Endometrial microvascular endothelial cells (primary cell): ENCODE results near the gene HDAC9. TPM values are rescaled to one million over a fixed set of nuclear protein-coding genes. Genes with fewer than 3 reads are reported as not detected.

Source experiments
- in situ Hi-C: cut with HindIII; loops from 2 replicates; pipeline ENCODE4 v1.10.0; 2017; ENCODE audit warnings: low sequenced_read_pairs, low pct_unique_long_range_greater_than_20kb; ENCODE audit errors: inconsistent ontology term
- total RNA-seq: library from RNA; depleted of rRNA; stranded (reverse); fragments of >200 nt; gene quantifications from one replicate; pipeline ENCODE4 v1.2.3, GENCODE V29; 2015; ENCODE audit errors: inconsistent ontology term

The HDAC9 gene
- total RNA-seq, 1 donor from 2014 or later = 6.3 TPM

DNA sequence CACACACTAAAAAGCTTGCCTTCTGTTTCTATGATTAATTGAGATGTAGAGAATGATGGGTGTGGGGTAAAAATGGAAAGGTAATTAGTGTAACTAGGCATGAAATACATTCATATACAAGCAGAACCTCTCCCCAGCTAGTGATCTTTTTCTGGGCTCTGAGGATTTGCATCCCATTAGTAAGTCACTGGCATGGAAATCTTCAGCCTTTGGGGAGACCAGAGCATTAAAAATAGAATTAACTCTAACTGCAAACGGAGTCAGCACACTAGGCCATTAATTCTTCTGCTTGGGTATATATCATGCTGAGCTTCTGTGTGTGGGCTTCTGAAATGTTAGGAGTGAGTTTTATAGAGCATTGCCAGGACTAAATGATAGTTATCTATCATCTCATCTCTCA lies 128.9 kb downstream of the HDAC9 start:
- in situ Hi-C loops = no loop called here

DNA sequence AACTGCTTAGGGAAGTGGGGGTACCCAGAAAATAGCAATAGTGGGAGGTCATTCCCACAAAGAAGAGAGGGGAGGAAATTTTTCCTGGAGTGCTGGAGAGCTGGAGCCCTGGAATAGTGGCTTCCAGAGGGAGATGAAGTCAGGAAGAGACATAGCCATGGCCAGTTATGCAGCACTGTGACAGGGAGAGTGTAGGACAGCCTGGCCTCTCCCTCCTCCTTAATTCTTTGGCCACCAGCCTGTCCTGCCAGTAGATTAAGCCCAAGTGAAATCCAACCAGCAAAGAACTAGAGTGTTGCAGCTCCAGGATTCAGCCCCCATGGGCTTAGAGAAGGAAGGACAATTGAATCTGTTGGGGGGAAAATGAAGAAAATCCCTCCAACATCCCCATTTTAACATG lies 130.5 kb downstream of the HDAC9 start:
- in situ Hi-C loops = no loop called here

DNA sequence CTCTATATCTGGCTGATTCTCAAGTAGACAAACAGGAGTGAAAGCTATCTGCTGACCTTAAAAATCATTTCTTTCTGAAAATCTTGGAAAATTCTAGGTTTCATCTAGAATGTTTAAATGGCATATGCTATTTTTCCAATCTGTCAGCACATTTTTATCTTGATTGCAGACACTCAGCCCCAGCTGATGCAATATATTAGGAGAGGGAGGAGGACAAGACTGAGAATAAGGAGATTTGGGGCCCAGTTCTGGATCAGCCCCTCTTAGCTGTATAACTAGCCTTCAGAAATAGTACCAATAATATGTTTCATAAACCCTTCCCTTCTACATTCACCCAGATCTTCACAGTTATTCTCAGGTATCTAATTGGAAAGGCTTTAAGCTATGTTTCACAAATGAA lies 131.2 kb downstream of the HDAC9 start:
- in situ Hi-C loops = no loop called here

DNA sequence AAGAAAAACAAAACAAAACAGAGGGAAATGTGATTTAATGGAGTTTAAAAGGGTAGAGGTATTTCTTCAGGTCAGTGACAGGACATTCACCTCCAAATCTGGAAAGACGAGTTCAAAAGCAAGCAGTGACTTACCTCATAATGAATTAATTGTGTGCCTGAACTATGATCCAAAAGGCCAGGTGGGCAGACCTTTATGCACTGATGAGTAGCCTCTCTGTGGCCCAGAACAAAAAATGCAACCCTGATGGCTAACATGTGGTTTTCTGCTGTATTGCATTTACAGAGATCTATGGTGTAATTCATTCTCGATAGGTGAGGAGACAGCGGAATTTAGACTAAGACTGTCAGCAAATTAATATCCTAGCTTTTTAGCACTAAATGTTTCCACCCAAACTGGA lies 142.0 kb downstream of the HDAC9 start:
- in situ Hi-C loops = no loop called here

DNA sequence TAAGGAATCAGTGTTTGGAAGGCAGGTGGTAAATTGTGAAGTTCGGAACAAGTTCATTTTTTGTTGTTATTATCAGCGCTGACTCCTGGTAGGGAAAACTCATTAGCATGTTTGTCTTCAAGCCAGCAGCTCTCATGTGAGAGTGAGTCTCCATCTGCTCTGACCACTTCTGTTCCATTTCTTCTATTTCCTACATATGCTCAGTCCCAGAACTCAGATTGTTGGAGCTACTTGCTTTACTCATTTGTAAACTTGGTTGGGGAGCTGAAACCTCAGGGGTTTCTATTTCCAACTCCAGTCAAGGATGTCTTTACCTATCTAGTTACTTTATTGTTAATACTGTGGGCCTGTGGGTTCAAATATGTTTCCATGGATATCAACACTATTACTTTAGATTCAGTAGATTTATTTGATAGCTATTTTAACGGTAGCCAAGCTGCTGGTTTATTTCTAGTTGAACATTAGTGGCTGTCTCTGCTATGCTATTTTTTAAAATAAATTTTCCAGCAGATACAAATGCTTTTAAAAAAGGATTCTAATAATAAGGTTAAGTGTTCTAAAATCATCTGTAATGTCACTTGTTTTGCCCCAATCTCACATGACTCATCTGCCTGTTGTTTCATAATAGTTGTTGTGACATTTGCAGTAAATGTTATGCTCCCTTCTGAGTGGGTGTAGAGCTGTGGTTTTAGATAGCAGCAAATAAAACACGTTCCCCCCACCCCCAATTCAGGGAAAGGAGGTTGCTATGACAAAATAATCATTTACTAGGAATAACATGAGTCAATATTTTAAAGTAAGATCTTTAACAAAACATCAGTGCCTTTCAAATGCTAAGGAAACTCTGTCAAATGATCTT lies 143.3 kb downstream of the HDAC9 start:
- in situ Hi-C loops = no loop called here

DNA sequence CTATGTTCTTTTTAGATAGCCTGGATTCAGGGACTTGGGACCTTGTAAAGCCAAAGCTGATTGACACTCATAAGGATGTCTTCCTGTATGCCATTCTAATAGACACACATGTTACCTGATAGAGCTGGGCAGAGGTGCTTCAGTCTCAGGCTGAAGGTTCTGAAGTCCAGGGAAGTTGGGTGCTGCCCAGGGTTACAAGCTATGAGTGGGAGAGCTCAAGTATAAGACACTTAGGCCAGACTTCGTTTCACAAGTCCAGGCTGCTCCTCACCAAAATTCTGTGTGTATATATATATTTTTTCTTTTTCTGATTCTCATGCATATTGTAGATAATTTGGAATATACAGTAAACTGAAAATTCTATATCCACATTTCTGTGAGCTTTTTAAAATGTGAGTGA lies 144.2 kb downstream of the HDAC9 start:
- in situ Hi-C loops = no loop called here

DNA sequence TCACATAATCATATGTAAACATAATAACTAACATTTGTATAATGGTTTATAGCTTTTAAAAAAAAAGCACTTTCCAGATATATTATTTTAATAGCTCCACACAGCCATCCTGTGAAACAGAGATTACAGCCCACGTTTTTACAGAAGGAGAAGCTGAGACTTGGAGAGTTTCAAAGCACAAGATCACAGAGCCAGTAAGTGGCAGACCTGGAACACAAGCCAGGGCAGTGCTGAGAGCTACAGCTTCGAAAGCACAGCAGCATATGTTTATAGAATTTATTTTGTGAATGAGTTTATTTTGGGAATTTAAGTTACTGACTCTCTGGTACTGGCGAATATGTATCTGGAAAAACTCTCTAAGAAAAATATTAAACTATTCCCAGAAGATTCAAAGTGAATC lies 149.4 kb downstream of the HDAC9 start:
- in situ Hi-C loops = no loop called here

DNA sequence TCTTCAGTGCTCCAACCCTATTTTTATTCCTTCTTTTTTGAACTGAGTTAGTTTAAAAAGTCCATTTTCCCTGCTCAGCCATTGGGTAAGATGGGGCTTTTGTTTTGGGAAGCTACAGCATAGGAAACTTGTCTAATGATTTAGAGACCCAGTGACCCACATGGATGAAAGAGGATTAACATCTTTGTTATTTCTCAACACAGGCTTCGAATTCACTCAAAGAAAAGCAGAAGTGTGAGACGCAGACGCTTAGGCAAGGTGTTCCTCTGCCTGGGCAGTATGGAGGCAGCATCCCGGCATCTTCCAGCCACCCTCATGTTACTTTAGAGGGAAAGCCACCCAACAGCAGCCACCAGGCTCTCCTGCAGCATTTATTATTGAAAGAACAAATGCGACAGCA lies 152.0 kb downstream of the HDAC9 start:
- in situ Hi-C loops = no loop called here

DNA sequence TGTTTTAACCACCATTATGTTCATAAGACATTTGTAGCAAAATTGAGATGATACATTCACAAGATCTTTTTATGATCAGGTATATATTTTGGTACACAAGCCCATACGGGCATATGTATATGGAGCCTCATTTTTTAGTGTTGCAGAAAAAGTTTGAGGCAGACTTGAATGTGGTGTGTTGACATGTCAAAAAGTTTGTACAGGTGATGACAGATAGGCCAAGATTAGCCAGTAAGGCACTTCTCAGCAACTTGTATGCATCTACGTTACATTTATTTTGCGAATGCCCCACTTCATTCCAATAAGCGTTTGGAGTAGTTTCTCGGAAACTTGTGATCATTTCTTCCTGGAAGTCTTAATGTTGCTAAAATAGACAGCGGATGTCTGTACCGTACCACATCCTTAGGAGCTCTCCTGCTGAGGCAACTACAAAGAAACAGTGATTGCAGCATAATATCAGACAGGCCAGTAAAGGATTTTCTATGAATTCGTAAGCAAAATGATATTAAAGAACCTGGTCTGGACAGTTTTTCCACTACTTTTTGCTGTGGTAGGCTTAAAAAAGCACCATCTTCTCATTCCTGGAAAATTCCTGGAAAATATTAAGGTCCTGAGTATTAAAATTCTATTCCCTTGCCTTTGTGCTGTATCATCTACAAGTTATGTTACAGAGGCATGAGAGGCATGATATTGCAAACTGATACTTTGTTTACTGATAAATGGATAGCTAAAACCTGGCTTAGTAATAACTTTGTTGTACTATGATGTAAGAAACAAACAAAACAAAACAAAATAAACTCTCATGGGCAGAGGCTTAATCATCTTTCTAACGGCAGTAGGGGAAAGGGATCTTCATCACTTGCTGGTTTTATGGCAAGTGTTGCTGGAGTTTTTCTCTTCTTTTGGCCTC lies 153.6 kb downstream of the HDAC9 start:
- in situ Hi-C loops = no loop called here

DNA sequence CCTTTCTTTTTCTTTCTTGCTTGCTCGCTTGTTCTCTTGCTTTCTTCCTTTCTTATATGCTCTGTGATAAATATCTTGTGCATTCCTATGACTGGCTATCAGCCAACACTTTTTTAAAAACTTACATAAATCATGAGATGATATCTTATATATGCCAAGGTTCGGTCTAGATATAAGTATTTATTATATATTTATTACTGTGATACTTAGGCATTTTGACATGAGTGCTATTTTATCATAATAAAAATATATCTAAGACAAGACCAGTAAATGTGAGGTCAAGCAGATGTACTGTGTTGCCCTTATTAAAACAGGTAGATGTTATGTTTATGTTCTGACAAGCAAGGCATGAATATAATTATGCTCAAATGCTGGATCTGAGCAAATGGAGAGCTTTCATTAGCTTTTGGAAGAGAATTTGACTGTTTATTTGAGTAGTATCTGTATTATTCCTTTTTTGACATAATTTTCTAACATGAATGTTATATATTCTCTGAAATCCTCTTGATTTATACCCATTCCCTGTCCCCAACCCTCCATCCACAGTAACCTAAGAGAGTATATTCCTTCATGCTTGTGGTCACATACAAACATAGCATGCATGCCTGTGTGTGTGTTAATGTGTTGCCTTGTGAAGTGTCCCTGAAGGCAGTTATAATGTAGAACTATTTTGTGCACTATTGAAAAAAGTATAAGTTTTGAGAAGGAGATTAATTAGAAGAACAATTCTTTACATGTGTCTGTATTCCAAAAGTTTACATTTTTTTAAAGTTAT lies 158.0 kb downstream of the HDAC9 start:
- in situ Hi-C loops = no loop called here

DNA sequence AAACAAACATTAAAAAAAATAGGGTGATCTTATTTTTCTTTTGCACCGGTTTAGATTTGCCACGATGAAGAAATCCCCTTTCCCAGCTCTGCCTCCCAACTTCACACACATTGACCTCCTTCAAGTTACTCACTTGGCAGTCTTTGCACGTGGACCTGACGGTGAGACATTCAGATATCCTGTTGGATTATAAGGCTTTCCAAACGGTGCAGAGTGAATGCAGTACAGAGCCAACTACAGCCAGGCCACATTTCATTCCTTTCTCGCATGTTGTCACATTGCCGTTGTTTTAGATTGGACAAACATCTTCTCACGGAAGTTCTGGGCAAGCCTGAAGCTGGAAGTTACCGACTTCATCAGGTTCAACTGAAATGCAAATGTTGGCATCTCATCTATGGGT lies 159.2 kb downstream of the HDAC9 start:
- in situ Hi-C loops = no loop called here

DNA sequence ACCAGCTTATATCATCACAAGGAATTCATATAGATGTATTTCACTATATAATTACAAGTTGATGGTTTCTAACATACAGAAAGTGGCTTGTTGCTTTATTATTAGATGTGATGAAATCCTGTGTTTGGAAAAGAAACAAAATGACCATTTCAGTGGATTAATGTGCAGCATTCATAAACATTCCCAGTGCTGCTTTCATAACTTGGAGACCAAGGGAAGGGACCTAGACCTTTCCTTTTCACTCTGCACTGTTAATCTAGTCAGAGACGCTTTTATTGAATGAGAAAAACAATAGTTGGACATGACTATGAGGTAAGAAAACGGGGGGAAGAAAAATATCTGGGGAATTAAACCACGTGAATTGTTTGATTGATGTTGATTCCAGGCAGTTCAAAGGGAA lies 160.0 kb downstream of the HDAC9 start:
- in situ Hi-C loops = no loop called here

DNA sequence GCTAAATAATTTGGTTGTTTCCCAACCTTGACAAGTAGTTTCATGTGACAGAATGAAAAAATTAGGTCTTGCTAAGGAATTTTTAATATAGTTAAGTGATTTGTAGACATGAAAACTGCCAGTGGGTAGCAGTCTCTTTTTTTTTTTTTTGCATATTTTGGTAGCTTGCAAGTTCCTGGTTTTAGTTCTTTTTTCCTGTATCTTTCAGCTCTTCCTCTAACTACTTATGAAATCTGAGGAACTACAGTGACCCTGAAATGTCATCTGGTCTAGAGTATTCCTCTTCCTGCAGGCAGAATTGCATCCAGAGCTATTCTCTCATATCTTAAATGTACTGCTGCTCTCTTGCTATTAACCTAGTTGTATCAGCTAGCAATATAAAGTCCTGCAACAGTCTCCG lies 160.4 kb downstream of the HDAC9 start:
- in situ Hi-C loops = no loop called here

DNA sequence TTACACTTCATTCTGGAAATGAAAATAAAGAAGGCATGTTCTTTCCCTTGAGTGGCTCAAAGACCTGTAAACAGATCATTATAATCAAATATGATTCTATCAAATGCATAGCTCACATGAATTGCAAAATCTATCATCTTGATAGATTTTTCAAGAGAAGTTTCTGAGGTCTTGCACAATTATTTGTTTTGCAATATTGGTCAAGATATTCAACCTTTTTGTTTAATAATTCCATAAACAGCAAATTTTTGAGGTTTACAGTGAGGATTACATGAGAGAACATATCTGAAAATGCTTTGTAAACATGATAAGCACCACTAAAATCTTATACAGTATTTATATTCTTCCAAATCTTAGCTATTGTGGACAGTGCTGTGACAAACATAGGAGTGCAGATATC lies 160.8 kb downstream of the HDAC9 start:
- in situ Hi-C loops = no loop called here

DNA sequence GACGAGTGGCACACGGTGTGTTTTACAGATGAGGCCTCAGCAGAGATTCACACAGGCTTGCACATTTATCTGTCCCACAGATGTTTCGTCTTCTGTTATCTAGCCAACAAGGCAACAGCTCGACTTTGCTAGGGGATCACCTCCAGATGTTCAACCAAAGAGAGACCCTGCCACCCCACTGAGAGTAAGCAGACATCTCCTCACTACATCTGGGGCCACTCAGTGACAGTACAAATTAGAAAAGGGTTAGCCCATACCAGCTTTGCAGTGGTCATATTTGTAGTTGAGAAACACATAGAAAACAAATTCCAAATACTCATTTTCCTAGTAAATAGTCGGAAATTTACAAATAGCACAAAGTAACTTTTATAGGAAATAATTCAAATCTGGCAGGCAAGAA lies 164.2 kb downstream of the HDAC9 start:
- in situ Hi-C loops = no loop called here

DNA sequence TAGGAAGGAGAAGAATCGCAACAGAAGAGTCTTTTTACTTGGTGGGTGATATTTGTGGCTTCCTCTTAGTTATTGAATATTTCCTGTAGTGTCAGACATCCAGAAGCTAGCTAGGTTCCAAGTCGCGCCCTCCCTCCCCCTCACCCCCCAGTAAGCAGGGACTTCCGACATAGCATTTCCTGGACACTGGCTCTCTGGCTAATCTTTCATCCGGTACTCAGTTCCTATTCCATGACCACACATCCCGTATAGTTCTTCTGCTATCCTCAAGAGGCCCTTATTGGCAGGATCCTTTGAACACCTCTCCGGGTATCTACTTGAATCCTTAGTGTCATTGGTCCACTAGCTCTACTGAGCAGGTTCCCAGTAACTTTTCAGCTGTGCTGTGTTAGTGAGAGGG lies 167.8 kb downstream of the HDAC9 start:
- in situ Hi-C loops = no loop called here

DNA sequence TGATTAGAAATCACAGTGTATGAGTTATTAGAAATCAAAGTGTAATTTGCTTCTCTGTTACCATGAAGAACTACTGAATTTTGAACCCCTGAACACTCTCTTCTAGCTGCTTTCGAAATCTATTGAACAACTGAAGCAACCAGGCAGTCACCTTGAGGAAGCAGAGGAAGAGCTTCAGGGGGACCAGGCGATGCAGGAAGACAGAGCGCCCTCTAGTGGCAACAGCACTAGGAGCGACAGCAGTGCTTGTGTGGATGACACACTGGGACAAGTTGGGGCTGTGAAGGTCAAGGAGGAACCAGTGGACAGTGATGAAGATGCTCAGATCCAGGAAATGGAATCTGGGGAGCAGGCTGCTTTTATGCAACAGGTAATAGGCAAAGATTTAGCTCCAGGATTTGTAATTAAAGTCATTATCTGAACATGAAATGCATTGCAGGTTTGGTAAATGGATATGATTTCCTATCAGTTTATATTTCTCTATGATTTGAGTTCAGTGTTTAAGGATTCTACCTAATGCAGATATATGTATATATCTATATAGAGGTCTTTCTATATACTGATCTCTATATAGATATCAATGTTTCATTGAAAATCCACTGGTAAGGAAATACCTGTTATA lies 170.7 kb downstream of the HDAC9 start:
- in situ Hi-C loops = no loop called here

DNA sequence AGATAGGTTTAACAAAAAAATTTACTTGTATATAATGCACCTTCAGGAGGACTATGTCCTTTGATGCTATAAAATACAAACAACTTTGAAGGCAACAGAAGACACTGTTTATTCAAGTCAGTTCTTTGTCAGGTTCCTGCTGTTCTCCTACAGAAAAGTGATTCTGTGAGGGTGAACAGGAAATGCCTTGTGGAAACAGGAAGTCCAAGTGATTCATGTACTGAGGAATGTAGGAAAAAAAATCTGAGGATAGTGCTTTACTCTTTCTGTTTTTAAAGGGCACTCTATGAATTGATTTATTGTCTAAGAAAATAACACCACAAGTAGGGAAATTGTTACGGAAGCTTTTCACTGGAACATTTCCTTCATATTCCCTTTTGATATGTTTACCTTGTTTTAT lies 171.9 kb downstream of the HDAC9 start:
- in situ Hi-C loops = no loop called here

DNA sequence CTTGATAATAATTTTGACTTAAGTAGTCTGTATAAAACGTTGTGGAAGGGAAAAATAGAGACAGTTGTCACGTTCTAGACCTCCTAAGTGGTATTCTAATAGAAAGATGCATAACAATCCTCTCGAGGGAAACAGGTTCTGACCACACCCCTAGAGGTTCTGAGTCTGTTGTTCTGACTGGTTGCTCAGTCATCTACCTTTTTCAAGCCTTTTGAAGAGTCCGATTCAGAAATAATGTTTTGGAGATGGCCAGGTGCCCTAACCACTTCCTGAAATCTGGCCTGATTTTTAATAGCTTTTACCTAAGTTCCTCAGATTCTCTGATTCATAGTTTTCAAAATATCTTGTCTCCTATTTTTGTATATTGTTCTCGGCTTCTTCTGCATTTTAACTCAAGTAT lies 175.6 kb downstream of the HDAC9 start:
- in situ Hi-C loops = no loop called here
